Endothelial cell of umbilical vein (primary cell): ENCODE data around the gene UBE2L3. TPM values are rescaled to one million over a fixed set of nuclear protein-coding genes. Genes with fewer than 3 reads are reported as not detected.

Experiments
- BruUV-seq: library from RNA; stranded (reverse); fragments of 400-500 nt; replicated peaks from 2 replicates; lab custom pipeline; 2021; lab: Mats Ljungman, UMichigan
- CTCF ChIA-PET: fragments of 300-600, 350-600 bp; sonication (Branson Sonifier 250); formaldehyde crosslinking; loops from one replicate; lab custom pipeline; 2021; ENCODE audit warnings: antibody characterized with exemption, inconsistent platforms; lab: Charles Lee
- POLR2A ChIA-PET: fragments of 300-600, 350-600 bp; sonication (Branson Sonifier 250); formaldehyde crosslinking; loops from one replicate; lab custom pipeline; 2021; ENCODE audit warnings: antibody characterized with exemption, inconsistent platforms; lab: Charles Lee
- DNase-seq: peaks from one replicate; pipeline ENCODE4 v3.0.0-alpha.2; 2011; ENCODE audit warnings: low read depth, low spot score
- FAIRE-seq: peaks from 2 replicates; lab custom pipeline; 2011; peaks lifted over from hg19 to GRCh38; lab: Jason Lieb, UNC
- H2AFZ ChIP-seq: 2 replicates; pipeline ENCODE4 v1.6.0; 2012; ENCODE audit warnings: low read depth, low read length, control low read depth, inconsistent platforms
- H3K27ac ChIP-seq: 2 replicates; pipeline ENCODE4 v1.5.1; 2011; ENCODE audit warnings: low read depth, mild to moderate bottlenecking, control low read depth, low read length, moderate library complexity; ENCODE audit not compliant: insufficient read depth
- H3K27me3 ChIP-seq, 2 experiments: 2 replicates each; pipeline versions ENCODE4 v1.6.0 to v1.6.1; 2011; ENCODE audit warnings: low read length in 2 of 2, mixed read lengths in 1 of 2; ENCODE audit not compliant: control insufficient read depth in 2 of 2, insufficient read depth in 2 of 2
- H3K36me3 ChIP-seq, 2 experiments: 2 replicates in 1 of 2; 3 replicates in 1 of 2; pipeline ENCODE4 v1.5.1; 2011; ENCODE audit warnings: low read length in 2 of 2, mild to moderate bottlenecking in 1 of 2, moderate library complexity in 1 of 2; ENCODE audit not compliant: control insufficient read depth in 2 of 2, insufficient read depth in 2 of 2; ENCODE audit errors: extremely low read depth in 1 of 2
- H3K4me1 ChIP-seq: 3 replicates; pipeline ENCODE4 v1.5.1; 2011; ENCODE audit warnings: mild to moderate bottlenecking, low read length; ENCODE audit not compliant: control insufficient read depth, insufficient read depth; ENCODE audit errors: extremely low read depth
- H3K4me2 ChIP-seq: 2 replicates; pipeline ENCODE4 v1.6.1; 2011; ENCODE audit warnings: low read length, control low read depth, mixed read lengths; ENCODE audit not compliant: insufficient read depth
- H3K4me3 ChIP-seq, 3 experiments: fragments of 200-600 bp in 1 of 3; sonication (generic), shearing (Covaris generic) in 1 of 3; replicated peaks in 1 of 3; 2 replicates each; pipeline ENCODE4 v1.5.1; 2011 to 2016; ENCODE audit warnings: control low read depth in 3 of 3, low read length in 3 of 3, mild to moderate bottlenecking in 2 of 3, inconsistent platforms in 1 of 3, low read depth in 1 of 3, moderate library complexity in 1 of 3; ENCODE audit not compliant: insufficient read depth in 1 of 3
- H3K79me2 ChIP-seq: 2 replicates; pipeline ENCODE4 v1.6.0; 2012; ENCODE audit warnings: low read length, inconsistent platforms; ENCODE audit not compliant: control insufficient read depth, insufficient read depth
- H3K9ac ChIP-seq: replicated peaks from 2 replicates; pipeline ENCODE3; 2011; ENCODE audit warnings: low read length, control low read depth; ENCODE audit not compliant: insufficient read depth; ENCODE audit errors: extremely low read depth
- H3K9me1 ChIP-seq: replicated peaks from 3 replicates; pipeline ENCODE4 v1.6.0; 2011; ENCODE audit warnings: mild to moderate bottlenecking, low read length; ENCODE audit not compliant: control insufficient read depth, insufficient read depth; ENCODE audit errors: extremely low read depth
- H3K9me3 ChIP-seq: replicated peaks from 2 replicates; pipeline ENCODE4 v1.5.1; 2012; ENCODE audit warnings: low read length, inconsistent platforms; ENCODE audit not compliant: control insufficient read depth, insufficient read depth
- H4K20me1 ChIP-seq: replicated peaks from 2 replicates; pipeline ENCODE3; 2011; ENCODE audit warnings: mild to moderate bottlenecking, low read length; ENCODE audit not compliant: control insufficient read depth, insufficient read depth; ENCODE audit errors: extremely low read depth
- EZH2 ChIP-seq: IDR thresholded peaks from 2 replicates; pipeline ENCODE4 v1.6.1; 2012; ENCODE audit warnings: borderline replicate concordance, low read depth, mild to moderate bottlenecking, moderate library complexity, low read length, inconsistent platforms; ENCODE audit not compliant: severe bottlenecking
- FOS ChIP-seq: IDR thresholded peaks from 2 replicates; pipeline ENCODE4 v1.6.1; 2011; ENCODE audit warnings: mild to moderate bottlenecking, low read length, moderate library complexity, borderline replicate concordance; ENCODE audit not compliant: insufficient read depth
- GATA2 ChIP-seq: IDR thresholded peaks from 2 replicates; pipeline ENCODE4 v1.7.0; 2011; ENCODE audit warnings: low read depth, mild to moderate bottlenecking, moderate library complexity, mixed read lengths, low read length; ENCODE audit not compliant: insufficient read length, insufficient read depth
- JUN ChIP-seq: IDR thresholded peaks from 2 replicates; pipeline ENCODE4 v1.6.1; 2011; ENCODE audit warnings: borderline replicate concordance, low read depth; ENCODE audit not compliant: insufficient read length, insufficient read depth
- MYC ChIP-seq: IDR thresholded peaks from one replicate; pipeline ENCODE4 v1.6.1; 2011; ENCODE audit warnings: mild to moderate bottlenecking, low read depth, low read length
- POLR2AphosphoS5 ChIP-seq: IDR thresholded peaks from 2 replicates; pipeline ENCODE4 v1.6.1; 2012; ENCODE audit warnings: low read depth, mild to moderate bottlenecking, control low read depth, low read length, moderate library complexity; ENCODE audit not compliant: insufficient read depth
- dilution Hi-C: fragments of 300-500 bp; cut with MboI; formaldehyde crosslinking; loops from one replicate; pipeline ENCODE4 v1.15.0; 2019; ENCODE audit warnings: low sequenced_read_pairs; ENCODE audit not compliant: extremely low pct_ligation_motif_present
- intact Hi-C: fragments of 100-400 bp; cut with micrococcal nuclease; formaldehyde crosslinking; loops from one replicate; pipeline ENCODE4 v1.10.0; 2022
- polyA plus RNA-seq, 4 experiments: library from polyadenylated mRNA; depleted of rRNA in 3 of 4; stranded (reverse) in 3 of 4; unstranded in 1 of 4; fragments of >200 nt; gene quantifications; 2 replicates each; pipeline versions ENCODE4 v1.2.1 to v1.2.3, GENCODE V29; 2011 to 2012; ENCODE audit warnings: missing spikeins in 1 of 4
- total RNA-seq: library from RNA; stranded (reverse); gene quantifications from 2 replicates; pipeline ENCODE4 v1.2.3, GENCODE V29; 2021
- TF ChIP-seq, protein P1 (sequence below): IDR thresholded peaks from 2 replicates; pipeline ENCODE4 v1.6.1; 2011; ENCODE audit not compliant: insufficient read depth, insufficient read length

The UBE2L3 gene
- total and polyA plus RNA-seq, 2 donors (not counting 3 experiments of a cell fraction or from before 2014, with no cell fraction given), result 66.0 to 83.5 TPM

DNA sequence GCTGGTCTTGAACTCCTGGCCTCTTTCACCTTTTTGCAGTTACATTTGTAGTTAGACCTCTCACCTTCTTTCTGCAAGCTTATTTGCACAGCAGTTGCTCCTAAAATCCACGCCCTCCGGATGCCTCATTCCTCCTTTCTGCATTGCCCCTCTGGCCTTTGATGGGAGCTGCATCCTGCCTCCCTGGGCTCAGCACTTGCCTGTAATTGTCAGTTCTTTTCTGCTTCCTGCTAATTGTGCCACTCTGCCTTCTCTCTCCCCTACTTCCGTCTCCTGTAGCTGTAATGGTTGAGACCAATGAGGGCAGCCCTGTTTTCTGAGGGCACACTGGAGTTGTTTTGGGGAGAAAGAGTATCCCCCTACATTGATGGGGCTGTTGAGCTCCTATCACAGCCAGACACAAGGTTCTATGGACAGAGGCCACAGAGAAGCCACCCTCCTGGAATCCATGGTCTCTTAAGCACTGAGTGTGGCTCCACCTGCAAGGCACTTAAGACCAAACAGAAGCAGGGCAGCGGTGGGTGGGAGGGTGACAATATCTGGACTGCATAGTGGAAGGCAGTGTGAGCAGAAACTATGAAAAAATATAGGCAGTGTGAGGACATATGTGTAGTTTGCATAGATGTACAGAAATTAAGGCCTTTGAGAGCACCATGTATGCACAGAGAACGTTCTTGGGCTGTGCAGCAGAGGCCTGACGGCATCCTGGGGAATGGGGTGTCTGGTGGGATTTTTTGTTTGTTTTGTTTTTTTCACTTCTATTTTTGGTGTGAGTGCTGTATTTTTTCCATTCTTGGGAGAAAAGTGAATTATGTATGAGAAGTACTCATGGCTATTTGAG lies 31.8 kb downstream of the UBE2L3 start:
- Histone ChIP-seq H4K20me1 (peaks cover 7% of the 10 kb centered on the region), H3K4me3 (no peak overlapping the region), H2AFZ (no peak overlapping the region), H3K4me1 (peaks cover 4% of the 10 kb centered on the region), H3K9me3 (no peaks in the 10 kb centered on the region), H3K9ac (peak overlapping the region; percentile 3), H3K27ac (no peak overlapping the region), H3K9me1 (no peaks in the 10 kb centered on the region), H3K27me3 (no peaks in the 10 kb centered on the region), H3K79me2 (peaks cover 92% of the 10 kb centered on the region), H3K36me3 (peaks cover 8 to 9% of the 10 kb centered on the region in 2 experiments), H3K4me2 (no peak overlapping the region)
- DNase-seq (no peak), FAIRE-seq (no peak)
- no TSS peak for BruUV-seq
- dilution Hi-C loops, result no loop called here
- POLR2A ChIA-PET, result interaction anchor here (0.7 kb wide), 1 partner anchor 1064 kb away, joined by 4 read pairs; no protein-coding TSS in a partner anchor
- CTCF ChIA-PET, result interaction anchor here (0.9 to 1.0 kb wide), 2 partner anchors 9 to 11 kb away, joined by 3 to 4 read pairs; no protein-coding TSS in a partner anchor
- intact Hi-C loops, result no loop called here
- TF ChIP-seq JUN (no peak), EZH2 (no peak), MYC (no peak), GATA2 (no peak), FOS (no peak), POLR2AphosphoS5 (no peak)
- TF ChIP-seq, protein P1, sequence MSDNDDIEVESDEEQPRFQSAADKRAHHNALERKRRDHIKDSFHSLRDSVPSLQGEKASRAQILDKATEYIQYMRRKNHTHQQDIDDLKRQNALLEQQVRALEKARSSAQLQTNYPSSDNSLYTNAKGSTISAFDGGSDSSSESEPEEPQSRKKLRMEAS, result no peak
